ENCODE results near the gene PADI1.

GRCh38 chr1:17207540-17207939 is 2.6 kb downstream of the PADI1 start:
- TF ChIP-seq POLR2A (IDR thresholded peaks at IDR 0.05; ENCODE audit: low read length) (no peak), GATA1 (IDR thresholded peaks at IDR 0.05; ENCODE audit: low read depth, low read length) (no peak)

Data from erythroblast (primary cell).